ENCODE results near the gene ERCC6L. TPM values are rescaled to one million over a fixed set of nuclear protein-coding genes. Genes with fewer than 3 reads are reported as not detected.
A peak's percentile ranks its signal among the peaks of the same experiment; 100 is the strongest.
"Not testable (repeated sequence)": the region's sequence is repeated elsewhere in the genome, so short reads cannot be mapped to it uniquely, and the experiment has no call there.

The ERCC6L gene
- total RNA-seq, 1 donor from 2014 or later: 7.8 TPM

DNA sequence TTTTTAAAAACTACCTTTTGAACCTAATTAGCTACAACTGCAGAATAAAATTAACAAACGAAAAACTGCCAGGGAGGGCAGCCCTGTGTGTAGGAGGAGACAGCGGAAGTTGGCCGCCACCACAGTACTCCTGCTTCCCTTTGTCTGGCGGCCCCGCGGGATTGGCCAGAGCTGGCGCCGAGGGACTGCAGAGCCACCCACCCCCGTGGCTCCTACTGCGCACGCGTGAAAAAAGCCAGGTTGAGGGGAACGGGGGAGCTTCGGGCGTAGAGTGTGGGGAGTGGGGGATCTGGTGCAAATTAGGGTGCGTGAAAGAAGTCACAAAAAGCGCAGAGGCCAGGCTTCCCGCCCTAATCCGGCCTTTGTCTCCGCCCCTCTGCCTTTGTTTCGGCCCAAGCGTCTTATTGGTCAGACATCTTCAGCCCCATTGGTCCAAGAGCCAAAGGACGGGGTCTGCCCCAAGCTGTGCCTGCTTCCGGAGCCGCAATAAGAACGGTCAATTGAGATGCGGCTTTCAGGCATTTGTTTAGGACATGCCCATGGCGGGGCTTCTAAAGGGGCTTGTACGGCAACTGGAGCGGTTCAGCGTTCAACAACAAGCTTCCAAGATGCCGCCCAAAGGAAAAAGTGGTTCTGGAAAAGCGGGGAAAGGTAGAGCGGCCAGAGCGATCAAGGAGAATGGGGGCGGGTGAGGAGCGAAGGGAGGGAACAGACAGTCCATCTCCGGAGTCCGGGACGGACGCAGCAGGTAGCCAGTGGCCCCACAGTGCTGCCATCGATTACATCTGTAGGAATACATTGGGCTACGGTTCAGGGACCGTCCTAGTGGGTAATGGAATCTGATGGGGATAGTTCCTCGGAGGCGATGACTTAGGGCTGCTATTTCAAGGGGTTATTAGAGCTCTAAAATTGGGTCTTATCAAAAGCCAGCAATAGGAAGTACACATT lies 57.4 kb downstream of the ERCC6L start, which contains the start of gene PIN4:
Gene PIN4 (plus strand): TSS at position 580 of the 948 bp plus-strand sequence. CDS start 29 bp downstream, at position 609.
- Mint-ChIP-seq H3K9me3 (no peaks in the 10 kb centered on the region), H3K36me3 (peaks cover 7% of the 10 kb centered on the region), H3K4me3 (no peak within 1 kb of the TSS), H3K27ac (no peak within 1 kb of the TSS), H3K27me3 (no peaks in the 10 kb centered on the region), H3K4me1 (ENCODE audit: unreplicated experiment) (no peaks in the 10 kb centered on the region)
- peak; percentile 85 for DNase-seq (ENCODE audit: extremely low spot score, unreplicated experiment)
- TF ChIP-seq, protein P1, sequence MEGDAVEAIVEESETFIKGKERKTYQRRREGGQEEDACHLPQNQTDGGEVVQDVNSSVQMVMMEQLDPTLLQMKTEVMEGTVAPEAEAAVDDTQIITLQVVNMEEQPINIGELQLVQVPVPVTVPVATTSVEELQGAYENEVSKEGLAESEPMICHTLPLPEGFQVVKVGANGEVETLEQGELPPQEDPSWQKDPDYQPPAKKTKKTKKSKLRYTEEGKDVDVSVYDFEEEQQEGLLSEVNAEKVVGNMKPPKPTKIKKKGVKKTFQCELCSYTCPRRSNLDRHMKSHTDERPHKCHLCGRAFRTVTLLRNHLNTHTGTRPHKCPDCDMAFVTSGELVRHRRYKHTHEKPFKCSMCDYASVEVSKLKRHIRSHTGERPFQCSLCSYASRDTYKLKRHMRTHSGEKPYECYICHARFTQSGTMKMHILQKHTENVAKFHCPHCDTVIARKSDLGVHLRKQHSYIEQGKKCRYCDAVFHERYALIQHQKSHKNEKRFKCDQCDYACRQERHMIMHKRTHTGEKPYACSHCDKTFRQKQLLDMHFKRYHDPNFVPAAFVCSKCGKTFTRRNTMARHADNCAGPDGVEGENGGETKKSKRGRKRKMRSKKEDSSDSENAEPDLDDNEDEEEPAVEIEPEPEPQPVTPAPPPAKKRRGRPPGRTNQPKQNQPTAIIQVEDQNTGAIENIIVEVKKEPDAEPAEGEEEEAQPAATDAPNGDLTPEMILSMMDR (conservative IDR thresholded peaks at IDR 0.05): no peak

DNA sequence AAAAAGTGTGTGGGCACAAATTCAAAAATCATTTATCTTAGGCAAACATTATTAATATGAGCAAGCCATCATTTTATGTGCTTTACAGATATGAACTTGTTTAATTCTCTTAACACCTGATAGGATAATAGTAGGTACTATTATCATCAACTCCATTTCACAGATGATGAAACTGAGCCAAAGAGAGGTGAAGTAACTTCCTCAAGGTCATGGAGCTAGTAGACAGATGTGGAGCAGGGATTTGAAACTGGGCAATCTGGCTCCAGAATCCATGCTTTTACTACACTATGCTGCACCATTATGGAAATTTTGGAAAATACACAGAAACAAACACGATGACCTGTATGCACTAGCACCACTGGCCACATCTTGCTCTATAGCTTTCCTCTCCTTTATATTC lies 58.3 kb downstream of the ERCC6L start:
- no peak overlapping the region for H3K4me3 Mint-ChIP-seq
- peaks cover 4% of the 10 kb centered on the region for H3K36me3 Mint-ChIP-seq

DNA sequence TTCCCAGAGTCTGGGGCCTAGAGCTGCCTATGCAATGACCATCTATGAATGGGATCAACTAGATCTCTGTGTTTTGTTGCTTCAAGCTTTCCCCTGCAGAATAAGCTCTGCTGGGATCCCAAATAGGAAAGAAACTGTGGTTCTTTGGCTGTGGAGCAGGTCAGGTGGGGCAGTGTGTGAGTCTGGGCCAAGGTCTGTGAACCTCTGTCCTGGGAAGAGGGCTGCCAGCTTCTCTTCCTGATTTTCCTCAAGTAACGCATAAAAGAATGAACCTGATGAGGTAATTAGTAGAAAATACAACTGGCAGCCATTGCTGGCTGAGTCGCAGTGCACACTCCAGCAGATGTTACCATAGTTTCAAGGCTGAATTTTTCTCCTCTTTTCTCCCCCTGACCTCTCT lies 61.8 kb downstream of the ERCC6L start:
- H3K4me1 Mint-ChIP-seq (ENCODE audit: unreplicated experiment): no peaks in the 10 kb centered on the region
- H3K27ac Mint-ChIP-seq: no peak overlapping the region
- H3K36me3 Mint-ChIP-seq: no peaks in the 10 kb centered on the region
- TF ChIP-seq, protein P1 (conservative IDR thresholded peaks at IDR 0.05): no peak
- no peaks in the 10 kb centered on the region for H3K9me3 Mint-ChIP-seq
- H3K27me3 Mint-ChIP-seq: no peaks in the 10 kb centered on the region
- DNase-seq (ENCODE audit: extremely low spot score, unreplicated experiment): no peak
- no peak overlapping the region for H3K4me3 Mint-ChIP-seq

More for the DNA sequence above, 58.3 kb downstream of the ERCC6L start:
- Mint-ChIP-seq H3K9me3 (no peaks in the 10 kb centered on the region), H3K27me3 (no peaks in the 10 kb centered on the region), H3K27ac (no peak overlapping the region), H3K4me1 (ENCODE audit: unreplicated experiment) (no peaks in the 10 kb centered on the region)
- TF ChIP-seq, protein P1 (conservative IDR thresholded peaks at IDR 0.05): no peak
- no peak for DNase-seq (ENCODE audit: extremely low spot score, unreplicated experiment)

DNA sequence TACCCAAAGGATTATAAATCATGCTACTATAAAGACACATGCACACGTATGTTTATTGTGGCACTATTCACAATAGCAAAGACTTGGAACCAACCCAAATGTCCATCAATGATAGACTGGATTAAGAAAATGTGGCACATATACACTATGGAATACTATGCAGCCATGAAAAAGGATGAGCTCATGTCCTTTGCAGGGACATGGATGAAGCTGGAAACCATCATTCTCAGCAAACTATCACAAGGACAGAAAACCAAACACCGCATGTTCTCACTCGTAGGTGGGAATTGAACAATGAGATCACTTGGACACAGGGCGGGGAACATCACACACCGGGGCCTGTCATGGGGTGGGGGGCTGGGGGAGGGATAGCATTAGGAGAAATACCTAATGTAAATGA lies 62.5 kb downstream of the ERCC6L start:
- H3K9me3 Mint-ChIP-seq; H3K27ac Mint-ChIP-seq; H3K4me1 Mint-ChIP-seq (ENCODE audit: unreplicated experiment); H3K27me3 Mint-ChIP-seq; H3K36me3 Mint-ChIP-seq; H3K4me3 Mint-ChIP-seq; DNase-seq (ENCODE audit: extremely low spot score, unreplicated experiment): not testable (repeated sequence)

DNA sequence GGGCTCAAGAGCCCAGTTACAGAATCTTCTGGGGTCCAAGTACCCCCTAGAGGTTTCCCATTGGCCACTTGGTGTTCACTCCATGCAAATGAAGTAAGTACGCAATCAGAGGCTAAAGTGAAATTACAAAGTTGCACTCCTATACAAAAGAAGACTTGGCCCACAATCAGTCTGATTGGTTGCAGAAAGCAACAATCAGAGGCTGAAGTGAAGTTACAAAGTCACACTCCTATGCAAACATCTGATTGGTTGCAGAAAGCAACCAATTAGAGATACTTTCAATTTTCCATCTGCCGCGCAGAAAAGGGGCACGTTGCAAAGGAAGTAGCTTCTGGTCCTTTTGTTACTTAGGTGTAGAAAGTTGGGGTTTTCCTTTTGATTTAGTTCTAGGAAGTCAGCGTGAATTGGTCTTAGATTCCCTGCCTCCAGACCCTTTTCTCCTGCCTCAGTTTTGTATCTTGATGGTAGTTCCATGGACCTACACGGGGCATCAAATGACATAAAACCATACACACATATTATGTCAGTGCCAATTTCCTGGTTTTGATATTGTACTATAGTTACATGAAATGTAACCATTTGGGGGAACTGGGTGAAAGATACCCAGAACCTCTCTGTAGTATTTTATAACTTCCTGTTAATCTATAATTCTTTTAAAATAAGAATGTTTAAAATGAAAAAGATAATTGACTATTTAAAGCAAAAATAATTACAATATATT lies 69.7 kb downstream of the ERCC6L start:
- no peak for DNase-seq (ENCODE audit: extremely low spot score, unreplicated experiment)
- TF ChIP-seq, protein P1 (conservative IDR thresholded peaks at IDR 0.05): no peak
- Mint-ChIP-seq H3K4me3 (no peak overlapping the region), H3K4me1 (ENCODE audit: unreplicated experiment) (no peaks in the 10 kb centered on the region), H3K27me3 (no peaks in the 10 kb centered on the region), H3K27ac (no peak overlapping the region), H3K36me3 (no peaks in the 10 kb centered on the region), H3K9me3 (no peaks in the 10 kb centered on the region)

DNA sequence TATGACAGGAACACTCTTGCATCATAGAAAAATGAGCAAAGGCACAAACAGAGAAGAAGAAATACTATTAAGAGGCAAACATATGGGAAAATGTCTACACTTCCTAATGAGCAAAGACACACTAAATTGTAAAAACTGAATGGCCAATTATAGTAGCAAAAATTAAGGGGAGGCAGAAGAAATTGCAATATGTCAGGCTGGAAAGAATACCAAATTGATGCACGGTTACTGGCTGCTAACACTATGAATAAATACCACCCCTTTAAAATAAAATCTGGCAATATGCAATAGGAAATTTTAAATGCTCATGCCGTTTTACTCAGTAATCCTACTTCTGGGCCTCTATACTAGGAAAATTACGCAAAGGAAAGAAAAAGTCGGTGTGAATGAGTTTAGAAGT lies 73.3 kb downstream of the ERCC6L start:
- Mint-ChIP-seq H3K4me3 (no peak overlapping the region), H3K9me3 (no peaks in the 10 kb centered on the region), H3K4me1 (ENCODE audit: unreplicated experiment) (no peaks in the 10 kb centered on the region), H3K27me3 (no peaks in the 10 kb centered on the region), H3K27ac (no peak overlapping the region), H3K36me3 (no peaks in the 10 kb centered on the region)
- no peak for DNase-seq (ENCODE audit: extremely low spot score, unreplicated experiment)
- TF ChIP-seq, protein P1 (conservative IDR thresholded peaks at IDR 0.05): no peak
